Testis (tissue), 2 donors: ENCODE data around the gene PIGP.

Experiments used
- CTCF ChIP-seq, 3 experiments: fragments of 450-650 bp in 2 of 3; fragments of 200-600 bp in 1 of 3; sonication (generic) in 1 of 3; IDR thresholded peaks; one replicate each; pipeline ENCODE4 v1.5.1; 2016 to 2019; ENCODE audit warnings: antibody characterized with exemption in 3 of 3, mild to moderate bottlenecking in 2 of 3, moderate library complexity in 1 of 3
- POLR2A ChIP-seq: fragments of 450-650 bp; IDR thresholded peaks from one replicate; pipeline ENCODE4 v1.6.1; 2017; ENCODE audit warnings: antibody characterized with exemption, mild to moderate bottlenecking, moderate library complexity

GRCh38 chr21:37060296-37060695 is 12.6 kb downstream of the PIGP start:
- TF ChIP-seq CTCF (IDR thresholded peaks at IDR 0.05) (no peak), POLR2A (no peak)
